ENCODE results near the gene KCNJ6. TPM values are rescaled to one million over a fixed set of nuclear protein-coding genes. Genes with fewer than 3 reads are reported as not detected.

KCNJ6 gene
- total and polyA plus RNA-seq, 2 of the 8 experiments (the other 6 are each of a cell fraction or from before 2014, with no cell fraction given) = 0.51 to 1.2 TPM

GRCh38 chr21:37700641-37701202 lies 215.5 kb downstream of the KCNJ6 start (continued):
- TF ChIP-seq SIN3A (conservative IDR thresholded peaks at IDR 0.05 in 1 of 2, IDR thresholded peaks at IDR 0.05 in 1 of 2; ENCODE audit: low read depth in 1 of 2, low read length in 2 of 2) = no peak
- TF ChIP-seq HDAC2 (IDR thresholded peaks at IDR 0.05; ENCODE audit: borderline replicate concordance in 1 of 2, low read depth in 2 of 2, low read length in 2 of 2) = no peak
- TF ChIP-seq FOSL1 (IDR thresholded peaks at IDR 0.05; ENCODE audit: insufficient read depth, low read depth, low read length) = no peak
- peak; percentile 97 for TF ChIP-seq MAX (IDR thresholded peaks at IDR 0.05)
- TF ChIP-seq CEBPB (IDR thresholded peaks at IDR 0.05; ENCODE audit: low read depth, low read length) = no peak
- TF ChIP-seq RAD21 (IDR thresholded peaks at IDR 0.05 in 1 of 2, conservative IDR thresholded peaks at IDR 0.05 in 1 of 2; ENCODE audit: low read depth in 2 of 2, low read length in 2 of 2) = peak; percentile 81 to 88
- no peak for TF ChIP-seq RNF2 (IDR thresholded peaks at IDR 0.05; ENCODE audit: borderline replicate concordance, low read depth, low read length, missing control alignments, poor library complexity, severe bottlenecking)
- no peak for TF ChIP-seq BCL11A (IDR thresholded peaks at IDR 0.05; ENCODE audit: low read depth in 2 of 2, low read length in 2 of 2)
- peak; percentile 92 for TF ChIP-seq E2F6 (IDR thresholded peaks at IDR 0.05)
- no peak for TF ChIP-seq RXRA (IDR thresholded peaks at IDR 0.05; ENCODE audit: insufficient read depth, low read depth, low read length)
- TF ChIP-seq SRF (IDR thresholded peaks at IDR 0.05; ENCODE audit: low read depth, low read length) = no peak
